Right lobe of liver (tissue), 6 donors: ENCODE data around the gene JMJD8. TPM values are rescaled to one million over a fixed set of nuclear protein-coding genes. Genes with fewer than 3 reads are reported as not detected.

Experiments used
- ATAC-seq, 4 donors: fragments of 200-7000 bp; cut with Tn5 transposase; one replicate each; pipeline ENCODE4 v1.9.1; 2020; ENCODE audit warnings: mild to moderate bottlenecking in 4 of 4, moderate library complexity in 4 of 4
- DNase-seq, 3 donors: peaks; one replicate each; pipeline ENCODE4 v3.0.0-alpha.2; 2020
- H3K27ac ChIP-seq, 3 donors: fragments of 200-600 bp; one replicate each; pipeline ENCODE4 v1.8.0; 2022
- H3K27me3 ChIP-seq, 2 donors: fragments of 200-600 bp; one replicate each; pipeline ENCODE4 v1.8.0; 2022
- H3K36me3 ChIP-seq, 4 donors: fragments of 200-600 bp; sonication (generic) in 1 of 4; one replicate each; pipeline versions ENCODE4 v1.5.1 to v1.8.0; 2017 to 2022; ENCODE audit warnings: control low read depth in 1 of 4
- H3K4me1 ChIP-seq, 4 donors: fragments of 200-600 bp; sonication (generic) in 1 of 4; one replicate each; pipeline versions ENCODE4 v1.5.1 to v1.8.0; 2017 to 2022; ENCODE audit warnings: control low read depth in 1 of 4
- H3K4me3 ChIP-seq, 3 donors: fragments of 200-600 bp; one replicate each; pipeline ENCODE4 v1.8.0; 2022
- H3K9me3 ChIP-seq, 4 donors: fragments of 200-600 bp; sonication (generic) in 1 of 4; one replicate each; pipeline versions ENCODE4 v1.5.1 to v1.8.0; 2017 to 2022; ENCODE audit warnings: control low read depth in 1 of 4
- POLR2A ChIP-seq: fragments of 450-650 bp; IDR thresholded peaks from one replicate; pipeline ENCODE4 v1.6.1; 2017; ENCODE audit warnings: antibody characterized with exemption, mild to moderate bottlenecking
- WGBS: methylation state at CpG from one replicate; pipeline ENCODE4 v1.1.6; 2018; ENCODE audit warnings: low coverage, low lambda C conversion rate; ENCODE audit not compliant: insufficient coverage; ENCODE audit errors: missing lambda C conversion rate; 5-methylcytosine and 5-hydroxymethylcytosine counted together
- intact Hi-C, 2 donors: fragments of 100-400 bp; cut with DNase I; formaldehyde crosslinking; loops; one replicate each; pipeline versions ENCODE4 v1.11.2 to v1.14.1; 2022
- total RNA-seq, 6 experiments: library from RNA; depleted of rRNA in 2 of 6; stranded (reverse); fragments of >200 nt in 2 of 6; fragmentation: NEBNext Ultra II Directional in 3 of 6; extraction: Animal tissue kit (Norgen Biotek cat#: 25700) in 3 of 6; gene quantifications; one replicate each; pipeline versions ENCODE4 v1.1.0 to v1.2.4, GENCODE V29; 2016 to 2023
- TF ChIP-seq, protein P1 (sequence below), 4 donors: fragments of 200-600 bp in 3 of 4; fragments of 450-650 bp in 1 of 4; IDR thresholded peaks; one replicate each; pipeline versions ENCODE4 v1.5.1 to v1.8.0; 2016 to 2022; ENCODE audit warnings: antibody characterized with exemption in 4 of 4, mild to moderate bottlenecking in 2 of 4
- donor health status: DM: no; HTN: yes; CAD: no.
- donor health status: DM: no; HTN: no; CAD: no.
- donor health status: DM: no; HTN: no; CAD: no.
- donor health status: DM: no; HTN: yes; CAD: no.
- donor health status: DM: no; HTN: yes; CAD: no.

The JMJD8 gene
- total RNA-seq, 6 experiments from 2014 or later, result 26.9 to 68.1 (median 36.9) TPM

DNA sequence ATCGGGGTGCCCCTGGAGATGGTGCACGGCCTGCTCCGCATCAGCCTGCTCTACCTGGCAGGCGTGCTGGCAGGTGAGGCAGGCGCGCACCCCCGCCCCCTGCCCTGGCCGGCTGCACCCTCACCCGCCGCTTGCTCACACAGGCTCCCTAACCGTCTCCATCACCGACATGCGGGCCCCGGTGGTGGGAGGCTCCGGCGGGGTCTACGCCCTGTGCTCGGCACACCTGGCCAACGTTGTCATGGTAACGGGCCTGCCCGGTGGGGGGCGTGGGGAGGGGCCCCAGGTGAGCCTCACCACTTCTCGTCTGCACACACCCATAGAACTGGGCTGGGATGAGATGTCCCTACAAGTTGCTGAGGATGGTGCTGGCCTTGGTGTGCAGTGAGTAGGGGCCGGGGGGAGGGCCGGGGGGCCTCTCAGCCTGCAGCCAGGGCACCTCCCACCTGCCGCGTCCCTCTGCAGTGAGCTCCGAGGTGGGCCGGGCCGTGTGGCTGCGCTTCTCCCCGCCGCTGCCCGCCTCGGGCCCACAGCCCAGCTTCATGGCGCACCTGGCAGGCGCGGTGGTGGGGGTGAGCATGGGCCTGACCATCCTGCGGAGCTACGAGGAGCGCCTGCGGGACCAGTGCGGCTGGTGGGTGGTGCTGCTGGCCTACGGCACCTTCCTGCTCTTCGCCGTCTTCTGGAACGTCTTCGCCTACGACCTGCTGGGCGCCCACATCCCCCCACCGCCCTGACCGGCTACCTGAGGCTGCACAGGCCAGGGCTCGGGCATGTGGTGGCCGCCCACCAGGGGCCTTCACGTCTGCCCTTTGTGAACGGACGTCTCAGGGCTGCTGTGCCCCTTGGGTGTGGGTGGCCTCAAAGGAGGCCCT is 6.6 kb downstream of the JMJD8 start:
- intact Hi-C loops, result no loop called here
- DNase-seq (no peak), ATAC-seq (no peak)
- Histone ChIP-seq H3K27ac (no peak overlapping the region), H3K4me1 (peaks cover 0 to 23% (median 10%) of the 10 kb centered on the region in 4 donors), H3K4me3 (no peak overlapping the region), H3K36me3 (peaks cover 0 to 21% (median 7%) of the 10 kb centered on the region in 4 donors), H3K9me3 (no peaks in the 10 kb centered on the region), H3K27me3 (no peaks in the 10 kb centered on the region)
- no peak for TF ChIP-seq POLR2A
- 62% methylated on average over 8 of the region's 57 CpGs for WGBS

DNA sequence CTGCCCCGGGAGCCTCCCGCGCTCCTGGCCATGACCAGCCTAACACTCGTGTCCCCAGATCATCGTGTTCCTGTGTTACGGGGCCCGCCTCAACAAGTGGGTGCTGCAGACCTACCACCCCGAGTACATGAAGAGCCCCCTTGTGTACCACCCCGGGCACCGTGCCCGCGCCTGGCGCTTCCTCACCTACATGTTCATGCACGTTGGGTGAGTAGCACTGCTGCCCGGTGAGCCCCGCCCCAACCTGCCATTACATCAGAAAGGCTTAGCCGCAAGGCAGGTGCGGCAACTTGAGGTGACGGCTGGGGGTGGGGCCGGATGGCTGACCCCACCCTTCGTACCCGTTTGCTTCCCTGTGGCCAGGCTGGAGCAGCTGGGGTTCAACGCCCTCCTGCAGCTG is 7.2 kb downstream of the JMJD8 start:
- Histone ChIP-seq H3K27me3 (no peaks in the 10 kb centered on the region), H3K4me3 (no peak overlapping the region), H3K36me3 (peaks cover 0 to 21% (median 8%) of the 10 kb centered on the region in 4 donors), H3K4me1 (peaks cover 0 to 17% (median 7%) of the 10 kb centered on the region in 4 donors), H3K27ac (no peak overlapping the region), H3K9me3 (no peaks in the 10 kb centered on the region)
- DNase-seq, result no peak
- WGBS, result no CpG with 5 or more reads among the region's 23 CpGs
- no peak for TF ChIP-seq POLR2A
- TF ChIP-seq, protein P1, sequence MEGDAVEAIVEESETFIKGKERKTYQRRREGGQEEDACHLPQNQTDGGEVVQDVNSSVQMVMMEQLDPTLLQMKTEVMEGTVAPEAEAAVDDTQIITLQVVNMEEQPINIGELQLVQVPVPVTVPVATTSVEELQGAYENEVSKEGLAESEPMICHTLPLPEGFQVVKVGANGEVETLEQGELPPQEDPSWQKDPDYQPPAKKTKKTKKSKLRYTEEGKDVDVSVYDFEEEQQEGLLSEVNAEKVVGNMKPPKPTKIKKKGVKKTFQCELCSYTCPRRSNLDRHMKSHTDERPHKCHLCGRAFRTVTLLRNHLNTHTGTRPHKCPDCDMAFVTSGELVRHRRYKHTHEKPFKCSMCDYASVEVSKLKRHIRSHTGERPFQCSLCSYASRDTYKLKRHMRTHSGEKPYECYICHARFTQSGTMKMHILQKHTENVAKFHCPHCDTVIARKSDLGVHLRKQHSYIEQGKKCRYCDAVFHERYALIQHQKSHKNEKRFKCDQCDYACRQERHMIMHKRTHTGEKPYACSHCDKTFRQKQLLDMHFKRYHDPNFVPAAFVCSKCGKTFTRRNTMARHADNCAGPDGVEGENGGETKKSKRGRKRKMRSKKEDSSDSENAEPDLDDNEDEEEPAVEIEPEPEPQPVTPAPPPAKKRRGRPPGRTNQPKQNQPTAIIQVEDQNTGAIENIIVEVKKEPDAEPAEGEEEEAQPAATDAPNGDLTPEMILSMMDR (IDR thresholded peaks at IDR 0.05), result no peak
- no peak for ATAC-seq
- intact Hi-C loops, result no loop called here

DNA sequence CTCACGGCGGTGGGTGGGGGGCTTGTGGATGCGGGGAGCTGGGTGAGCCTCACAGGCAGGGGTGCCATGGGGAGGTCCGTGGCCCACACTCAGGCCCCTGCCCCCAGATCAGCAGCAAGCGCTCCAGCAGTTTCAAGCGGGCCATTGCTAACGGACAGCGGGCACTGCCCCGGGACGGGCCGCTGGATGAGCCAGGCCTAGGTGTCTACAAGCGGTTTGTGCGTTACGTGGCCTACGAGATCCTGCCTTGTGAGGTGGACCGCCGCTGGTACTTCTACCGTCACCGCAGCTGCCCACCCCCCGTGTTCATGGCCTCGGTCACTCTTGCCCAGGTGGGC is 7.6 kb downstream of the JMJD8 start:
- no peaks in the 10 kb centered on the region for H3K9me3 ChIP-seq
- intact Hi-C loops, result no loop called here
- peaks cover 0 to 22% (median 8%) of the 10 kb centered on the region in 4 donors for H3K36me3 ChIP-seq
- no peak for ATAC-seq
- no peak overlapping the region for H3K27ac ChIP-seq
- no peaks in the 10 kb centered on the region for H3K27me3 ChIP-seq
- no peak overlapping the region for H3K4me3 ChIP-seq
- TF ChIP-seq, protein P1 (IDR thresholded peaks at IDR 0.05), result no peak
- no peak for TF ChIP-seq POLR2A
- peaks cover 0 to 13% (median 5%) of the 10 kb centered on the region in 4 donors for H3K4me1 ChIP-seq
- DNase-seq, result no peak
- no CpG with 5 or more reads among the region's 21 CpGs for WGBS

DNA sequence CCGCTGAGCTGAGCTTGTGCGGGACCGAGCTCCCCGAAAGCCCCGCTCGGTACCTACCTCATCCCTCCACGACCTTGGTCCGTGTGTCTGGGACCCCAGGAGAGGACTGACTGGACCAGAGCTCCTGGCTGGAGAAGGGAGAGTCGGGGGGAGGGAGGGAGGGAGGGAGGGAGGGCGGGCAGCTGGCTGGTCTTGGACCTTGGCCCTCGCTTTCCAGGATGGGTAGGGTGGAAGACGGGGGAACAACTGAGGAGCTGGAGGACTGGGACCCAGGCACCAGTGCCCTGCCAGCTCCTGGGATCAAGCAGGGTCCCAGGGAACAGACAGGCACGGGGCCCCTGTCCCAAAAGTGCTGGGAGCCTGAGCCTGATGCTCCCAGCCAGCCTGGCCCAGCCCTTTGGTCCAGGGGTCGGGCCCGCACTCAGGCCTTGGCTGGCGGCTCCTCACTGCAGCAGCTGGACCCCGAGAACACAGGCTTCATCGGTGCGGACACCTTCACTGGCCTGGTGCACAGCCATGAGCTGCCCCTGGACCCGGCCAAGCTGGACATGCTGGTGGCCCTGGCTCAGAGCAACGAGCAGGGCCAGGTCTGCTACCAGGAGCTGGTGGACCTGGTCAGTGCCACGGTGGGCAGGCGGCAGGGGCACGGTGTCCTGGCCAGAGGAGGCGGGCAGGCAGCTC is 8.1 kb downstream of the JMJD8 start:
- Histone ChIP-seq H3K36me3 (peaks cover 0 to 27% (median 10%) of the 10 kb centered on the region in 4 donors), H3K4me3 (peak overlapping the region in 2 of 3 donors; percentile 18 to 38), H3K27ac (no peak overlapping the region), H3K27me3 (no peaks in the 10 kb centered on the region), H3K9me3 (no peaks in the 10 kb centered on the region), H3K4me1 (peaks cover 0 to 8% (median under 1%) of the 10 kb centered on the region in 4 donors)
- TF ChIP-seq POLR2A, result no peak
- TF ChIP-seq, protein P1 (IDR thresholded peaks at IDR 0.05), result no peak
- intact Hi-C loops, result no loop called here
- no peak for DNase-seq
- 10% methylated on average over 2 of the region's 25 CpGs for WGBS
- ATAC-seq, result no peak
